ENCODE measurements around the gene ZBED4.

Gene ZBED4

GRCh38 chr22:49937758-49938564, 84.3 kb downstream of the ZBED4 start:
- Mint-ChIP-seq H3K4me1 (peaks cover 11% of the 10 kb centered on the region), H3K27ac (peak overlapping the region; percentile 83), H3K9me3 (no peaks in the 10 kb centered on the region), H3K36me3 (peaks cover 3% of the 10 kb centered on the region), H3K4me3 (peak overlapping the region; percentile 3), H3K27me3 (no peaks in the 10 kb centered on the region)
- ATAC-seq (ENCODE audit: low read depth) (no peak), DNase-seq (ENCODE audit: low spot score in 2 of 2) (no peak)

- H3K9me3 Mint-ChIP-seq, result no peaks in the 10 kb centered on the region
- DNase-seq (ENCODE audit: low spot score in 2 of 2) (no peak), ATAC-seq (ENCODE audit: low read depth) (no peak)
- peaks cover 6% of the 10 kb centered on the region for H3K4me1 Mint-ChIP-seq
- no peaks in the 10 kb centered on the region for H3K27me3 Mint-ChIP-seq
- H3K4me3 Mint-ChIP-seq, result no peak overlapping the region
- H3K27ac Mint-ChIP-seq, result no peak overlapping the region
- peaks cover 3% of the 10 kb centered on the region for H3K36me3 Mint-ChIP-seq
These were observed 85.0 kb downstream of the ZBED4 start for GRCh38 chr22:49938565-49939136.
